Suprapubic skin (tissue), 4 donors: ENCODE data around the gene OVAAL.

Source experiments
- EP300 ChIP-seq: sonication (generic); formaldehyde crosslinking; IDR thresholded peaks from one replicate; pipeline ENCODE4 v1.6.1; 2017; ENCODE audit warnings: antibody characterized with exemption
- POLR2A ChIP-seq, 2 donors: fragments of 450-650 bp; IDR thresholded peaks; one replicate each; pipeline ENCODE4 v1.6.1; 2017; ENCODE audit warnings: antibody characterized with exemption in 2 of 2, mild to moderate bottlenecking in 2 of 2, moderate library complexity in 2 of 2
- POLR2AphosphoS5 ChIP-seq, 3 donors: sonication (generic); formaldehyde crosslinking; IDR thresholded peaks; one replicate each; pipeline ENCODE4 v1.6.1; 2017; ENCODE audit warnings: antibody characterized with exemption in 3 of 3
- TF ChIP-seq, protein P1 (sequence below), 2 donors: fragments of 200-600 bp in 1 of 2; fragments of 450-650 bp in 1 of 2; sonication (generic) in 1 of 2; IDR thresholded peaks; one replicate each; pipeline ENCODE4 v1.5.1; 2016 to 2019; ENCODE audit warnings: antibody characterized with exemption in 2 of 2, mild to moderate bottlenecking in 1 of 2, moderate library complexity in 1 of 2

DNA sequence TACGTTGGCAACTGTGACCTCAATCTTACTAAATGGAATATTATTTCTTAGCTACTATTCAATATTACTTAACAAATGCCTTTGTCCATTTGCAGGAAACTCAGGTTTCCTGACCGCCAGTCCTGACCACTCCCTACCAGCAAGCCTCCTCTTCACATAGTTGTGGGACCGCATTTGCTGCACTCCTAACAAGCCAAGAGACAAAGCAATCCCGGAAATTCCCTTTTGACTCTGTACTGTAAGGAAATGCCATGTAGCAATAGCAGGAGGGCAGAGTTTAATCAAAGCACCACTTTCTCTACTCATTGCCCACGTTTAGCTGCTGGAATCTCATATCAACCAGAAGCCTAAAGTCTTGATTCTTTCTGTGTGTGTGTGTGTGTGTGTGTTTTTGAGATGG lies 28.3 kb upstream of the OVAAL start:
- TF ChIP-seq, protein P1, sequence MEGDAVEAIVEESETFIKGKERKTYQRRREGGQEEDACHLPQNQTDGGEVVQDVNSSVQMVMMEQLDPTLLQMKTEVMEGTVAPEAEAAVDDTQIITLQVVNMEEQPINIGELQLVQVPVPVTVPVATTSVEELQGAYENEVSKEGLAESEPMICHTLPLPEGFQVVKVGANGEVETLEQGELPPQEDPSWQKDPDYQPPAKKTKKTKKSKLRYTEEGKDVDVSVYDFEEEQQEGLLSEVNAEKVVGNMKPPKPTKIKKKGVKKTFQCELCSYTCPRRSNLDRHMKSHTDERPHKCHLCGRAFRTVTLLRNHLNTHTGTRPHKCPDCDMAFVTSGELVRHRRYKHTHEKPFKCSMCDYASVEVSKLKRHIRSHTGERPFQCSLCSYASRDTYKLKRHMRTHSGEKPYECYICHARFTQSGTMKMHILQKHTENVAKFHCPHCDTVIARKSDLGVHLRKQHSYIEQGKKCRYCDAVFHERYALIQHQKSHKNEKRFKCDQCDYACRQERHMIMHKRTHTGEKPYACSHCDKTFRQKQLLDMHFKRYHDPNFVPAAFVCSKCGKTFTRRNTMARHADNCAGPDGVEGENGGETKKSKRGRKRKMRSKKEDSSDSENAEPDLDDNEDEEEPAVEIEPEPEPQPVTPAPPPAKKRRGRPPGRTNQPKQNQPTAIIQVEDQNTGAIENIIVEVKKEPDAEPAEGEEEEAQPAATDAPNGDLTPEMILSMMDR (IDR thresholded peaks at IDR 0.05) = no peak
- TF ChIP-seq POLR2AphosphoS5 (IDR thresholded peaks at IDR 0.05) (no peak), EP300 (no peak), POLR2A (IDR thresholded peaks at IDR 0.05) (no peak)
